Erythroblast (primary cell): ENCODE results near the gene HID1.

Experiments
- GATA1 ChIP-seq: IDR thresholded peaks from 2 replicates; pipeline ENCODE4 v1.6.1; 2011; ENCODE audit warnings: low read depth, mild to moderate bottlenecking, control low read depth, low read length, moderate library complexity
- POLR2A ChIP-seq: IDR thresholded peaks from 2 replicates; pipeline ENCODE4 v1.6.1; 2011; ENCODE audit warnings: mild to moderate bottlenecking, low read length

GRCh38 chr17:74972973-74973328 lies 392 bp upstream of the HID1 start:
- no peak for TF ChIP-seq POLR2A
- no peak for TF ChIP-seq GATA1
